Glomerular visceral epithelial cell (primary cell): ENCODE data around the gene FTSJ3.

ENCODE experiments used
- DNase-seq: peaks from one replicate; pipeline ENCODE4 v3.0.0-alpha.2; 2016; ENCODE audit errors: extremely low spot score

Gene FTSJ3

GRCh38 chr17:63786117-63786516, 41.3 kb downstream of the FTSJ3 start:
- no peak for DNase-seq

GRCh38 chr17:63785556-63785955, 41.9 kb downstream of the FTSJ3 start:
- DNase-seq = peak; percentile 3

- DNase-seq = no peak
Measured at GRCh38 chr17:63783522-63783921, 43.9 kb downstream of the FTSJ3 start.

- DNase-seq = no peak
Measured at GRCh38 chr17:63780928-63781327, 46.5 kb downstream of the FTSJ3 start.

DNA sequence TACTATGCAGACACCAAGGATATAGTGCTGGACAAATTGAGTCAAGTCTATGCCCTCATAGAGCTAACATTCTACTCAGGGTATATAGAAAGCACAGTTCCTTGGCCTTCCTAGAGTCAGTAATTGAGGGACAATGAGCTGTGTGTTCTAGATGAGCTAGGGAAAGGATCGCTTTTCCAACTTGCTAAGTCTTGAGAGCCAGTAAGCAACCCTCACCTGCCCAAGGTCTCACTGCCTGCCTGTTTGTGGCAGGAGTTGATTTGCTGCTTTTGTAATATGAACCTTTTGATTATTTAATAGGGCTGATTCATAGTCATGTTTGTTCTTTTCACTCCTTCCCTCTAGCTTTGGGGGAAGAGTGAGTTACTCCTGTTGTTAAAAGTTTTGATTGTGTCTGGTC, 47.0 kb downstream of the FTSJ3 start:
- no peak for DNase-seq

- peak; percentile 2 for DNase-seq
Measured at GRCh38 chr17:63775420-63775819, 52.0 kb downstream of the FTSJ3 start.

DNA sequence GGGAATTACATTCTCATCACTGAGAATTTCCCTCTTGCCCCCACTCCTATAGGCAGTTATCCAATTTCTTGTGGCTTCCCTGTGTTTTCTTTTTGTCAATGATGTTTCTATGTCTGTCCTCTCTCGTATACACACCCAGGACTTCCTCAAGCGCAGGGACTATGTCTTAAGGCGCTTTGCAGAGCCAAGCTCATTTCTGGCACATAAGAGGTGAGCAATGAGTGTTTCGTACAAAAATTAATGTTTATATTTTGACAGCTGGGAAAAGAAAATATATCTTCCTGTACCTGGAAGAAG, 52.5 kb downstream of the FTSJ3 start:
- DNase-seq = peak; percentile 13

- DNase-seq = peak; percentile 57
Measured at GRCh38 chr17:63774141-63774968, 53.1 kb downstream of the FTSJ3 start, which contains the start of gene DDX42. Gene DDX42 (plus strand): TSS chr17:63774170. CDS start chr17:63787050, 12,880 bp downstream.

GRCh38 chr17:63773272-63774140, 54.0 kb downstream of the FTSJ3 start, which contains the start of gene CCDC47:
Gene CCDC47 (minus strand): TSS chr17:63773597. CDS start chr17:63766175, 7,422 bp downstream.
- peak; percentile 99 for DNase-seq

GRCh38 chr17:63772801-63773271, 54.6 kb downstream of the FTSJ3 start:
- DNase-seq = peak; percentile 22
